Measurements from ENCODE around the gene PAF1.

- no peak for TF ChIP-seq EP300 (IDR thresholded peaks at IDR 0.05)
- TF ChIP-seq POLR2AphosphoS5 (IDR thresholded peaks at IDR 0.05): no peak
- no peak for TF ChIP-seq CTCF (IDR thresholded peaks at IDR 0.05)
Measured at GRCh38 chr19:39389631-39390414, 1.1 kb downstream of the PAF1 start.

Data from gastroesophageal sphincter (tissue), 3 donors.